Right ventricle myocardium superior (tissue), 1 donor: ENCODE data around the gene PLAC8. TPM values are rescaled to one million over a fixed set of nuclear protein-coding genes. Genes with fewer than 3 reads are reported as not detected.
"Not testable (repeated sequence)": the region's sequence is repeated elsewhere in the genome, so short reads cannot be mapped to it uniquely, and the experiment has no call there.

ENCODE experiments used
- ATAC-seq: fragments of 200-7000 bp; cut with Tn5 transposase; one replicate; pipeline ENCODE4 v1.9.1; 2020; ENCODE audit warnings: mild to moderate bottlenecking; ENCODE audit not compliant: poor library complexity
- DNase-seq: peaks from one replicate; pipeline ENCODE4 v3.0.0-alpha.2; 2020
- intact Hi-C: fragments of 100-400 bp; cut with DNase I; formaldehyde crosslinking; loops from one replicate; pipeline ENCODE4 v1.11.2; 2022
- long read RNA-seq: library from polyadenylated mRNA; unstranded; transcript quantifications from one replicate; pipeline ENCODE4 v2.0.0, GENCODE V29; 2021
- total RNA-seq: library from RNA; stranded (reverse); fragmentation: NEBNext Ultra II Directional; extraction: Animal tissue kit (Norgen Biotek cat#: 25700); gene quantifications from one replicate; pipeline ENCODE4 v1.2.1, GENCODE V29; 2021
- donor health status: DM: no; HTN: yes; CAD: no; lungs with severe emphysema.

Gene PLAC8, protein sequence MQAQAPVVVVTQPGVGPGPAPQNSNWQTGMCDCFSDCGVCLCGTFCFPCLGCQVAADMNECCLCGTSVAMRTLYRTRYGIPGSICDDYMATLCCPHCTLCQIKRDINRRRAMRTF
- total RNA-seq: 0.75 TPM
- long read RNA-seq: 0 reads

DNA sequence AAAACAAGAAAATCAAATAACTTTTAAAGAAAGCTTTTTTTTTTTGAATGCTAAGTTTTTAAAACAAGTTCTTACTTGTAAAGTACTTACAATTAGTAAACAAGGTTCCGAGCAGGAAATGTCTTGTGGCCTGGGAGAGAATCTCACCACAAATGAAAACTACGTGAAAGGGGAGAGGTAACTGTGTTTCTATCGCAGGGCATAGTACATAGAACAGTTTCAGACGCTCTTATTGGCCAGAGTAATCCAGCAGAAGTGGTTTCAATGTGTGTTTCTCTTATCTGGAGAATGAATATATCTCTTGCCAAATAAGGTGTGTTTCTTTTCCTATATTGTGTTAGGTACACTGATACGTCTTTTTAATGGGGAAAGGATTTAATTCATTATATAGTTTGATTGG is at the start of gene PLAC8:
TSS of gene PLAC8 (minus strand) at position 154 of the 400 bp plus-strand sequence. CDS start 6,808 bp downstream, outside the sequence.
- intact Hi-C loops: no loop called here
- ATAC-seq (no peak), DNase-seq (no peak)

DNA sequence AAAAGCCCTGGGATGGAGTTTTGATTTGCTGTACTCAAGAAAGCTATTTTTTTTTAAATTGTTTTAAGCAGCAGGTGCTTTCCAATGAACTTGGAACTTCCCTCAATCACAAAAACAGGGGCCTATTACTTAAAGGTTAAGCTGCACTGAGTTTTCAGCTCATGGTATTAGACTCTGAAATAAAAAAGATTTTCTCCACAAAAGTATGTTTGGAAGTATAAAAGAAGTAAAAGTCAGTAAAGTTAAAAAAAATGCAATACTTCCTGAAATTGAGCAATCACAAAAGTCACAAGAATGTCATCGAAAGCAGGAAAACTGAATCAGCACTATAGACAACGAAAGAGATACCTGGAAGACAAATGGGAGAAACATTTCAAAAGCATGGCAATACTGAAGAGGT is 38.9 kb upstream of the PLAC8 start:
- ATAC-seq (no peak), DNase-seq (no peak)
- intact Hi-C loops: no loop called here

DNA sequence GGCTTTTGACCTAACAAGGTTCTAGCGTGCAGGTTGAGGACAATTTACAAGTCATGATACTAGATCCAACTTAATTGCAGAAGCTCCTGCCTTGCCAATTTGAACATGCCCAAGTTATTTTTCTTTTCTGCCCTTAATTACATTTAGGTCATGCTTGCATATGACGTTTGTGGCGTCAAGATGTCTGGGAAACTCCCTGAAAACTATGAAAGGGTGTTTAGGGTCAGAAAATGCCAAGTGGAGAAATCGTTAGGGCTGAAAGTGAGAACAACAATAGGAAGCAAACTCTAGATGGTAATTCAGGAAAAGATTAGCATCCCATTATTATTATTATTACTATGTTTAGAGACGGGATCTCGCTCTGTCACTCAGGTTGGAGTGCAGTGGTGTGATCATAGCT is 38.2 kb upstream of the PLAC8 start:
- ATAC-seq (no peak), DNase-seq (no peak)
- intact Hi-C loops: no loop called here

DNA sequence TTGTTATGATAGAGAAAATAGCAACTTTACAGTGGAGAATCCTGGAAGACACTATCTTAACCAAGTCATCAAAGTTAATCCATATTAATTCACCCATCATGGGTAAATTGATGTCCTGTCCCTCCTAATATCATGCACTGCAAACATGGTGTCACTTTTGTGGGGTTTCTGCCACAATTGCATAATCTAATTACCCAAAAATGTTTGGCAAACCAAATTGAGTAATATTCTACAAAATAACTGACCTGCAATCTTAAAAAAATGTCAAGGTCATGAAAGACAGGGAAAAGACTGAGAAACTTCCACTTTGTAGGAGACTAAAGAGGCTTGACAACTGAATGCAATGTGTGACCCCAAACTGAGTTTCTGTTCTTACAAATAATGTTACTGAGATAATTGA is 37.1 kb upstream of the PLAC8 start:
- DNase-seq (no peak), ATAC-seq (no peak)
- intact Hi-C loops: no loop called here

DNA sequence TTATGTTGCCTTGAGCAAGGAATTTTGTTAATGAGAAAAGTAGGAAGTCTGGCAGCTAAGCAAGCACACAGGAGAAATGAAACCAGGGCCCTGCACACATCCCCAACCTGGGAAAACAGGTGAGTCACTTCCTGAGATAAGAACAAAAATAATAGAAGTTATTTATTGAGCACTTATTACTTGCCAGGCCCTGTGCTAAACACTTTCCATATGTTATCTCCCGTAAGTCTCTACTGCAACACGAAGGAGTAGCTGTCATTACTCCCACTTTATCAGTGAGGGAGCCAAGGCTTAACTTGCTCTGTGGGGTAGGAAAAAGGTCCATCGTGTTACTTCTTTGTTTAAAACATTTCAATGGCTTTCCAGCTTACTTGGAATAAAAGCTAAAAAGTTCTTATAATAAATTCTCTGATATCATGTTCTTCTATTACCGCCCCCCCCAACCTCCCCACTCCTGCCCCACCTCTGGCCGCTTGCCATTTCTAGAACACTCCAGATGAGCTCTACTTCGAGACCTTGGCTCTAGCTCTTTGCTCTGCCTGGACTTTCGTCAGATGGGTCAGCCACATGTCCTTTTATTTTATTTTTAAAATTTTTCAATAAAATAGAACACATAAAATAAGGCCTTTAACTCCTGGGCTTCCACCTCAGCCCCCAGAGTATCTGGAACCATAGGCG is 36.3 kb upstream of the PLAC8 start:
- no peak for ATAC-seq
- intact Hi-C loops: no loop called here
- no peak for DNase-seq

DNA sequence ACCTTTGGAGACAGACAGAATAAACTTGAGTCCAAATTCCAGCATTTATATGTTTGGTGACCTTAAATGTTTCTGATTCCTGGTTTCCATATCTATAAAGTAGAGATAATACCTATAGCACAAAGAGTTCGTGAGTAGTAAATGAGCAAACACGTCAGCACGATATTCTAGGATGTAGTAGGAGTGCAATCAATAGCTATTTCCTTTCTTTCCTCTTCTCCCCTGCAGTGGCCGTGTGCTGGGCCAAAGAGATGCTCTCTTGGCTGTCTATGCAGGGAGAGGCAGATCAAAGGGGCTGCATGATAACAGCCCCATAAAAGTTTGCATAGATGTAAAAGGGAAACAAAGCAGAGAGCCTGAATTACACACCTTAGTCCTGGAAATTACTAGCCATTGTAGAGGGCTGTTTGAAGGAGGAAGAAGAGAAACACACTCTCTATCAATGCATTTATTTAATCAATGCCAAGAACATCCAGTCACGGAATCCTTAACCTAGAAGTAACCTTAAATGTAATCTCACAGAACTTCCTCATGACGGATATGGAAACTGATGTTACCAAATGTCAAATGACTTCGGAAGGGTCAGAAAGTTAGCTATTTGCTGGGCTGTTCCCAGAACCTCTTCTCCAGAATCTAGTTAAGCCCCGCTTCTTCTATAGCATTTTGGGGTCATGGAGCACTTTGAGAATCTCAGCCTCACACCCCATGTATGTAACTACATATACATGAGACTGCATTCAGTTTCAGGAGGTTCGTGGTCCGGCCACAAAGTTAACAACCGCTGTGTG is 35.5 kb upstream of the PLAC8 start:
- ATAC-seq (no peak), DNase-seq (no peak)
- intact Hi-C loops: no loop called here

DNA sequence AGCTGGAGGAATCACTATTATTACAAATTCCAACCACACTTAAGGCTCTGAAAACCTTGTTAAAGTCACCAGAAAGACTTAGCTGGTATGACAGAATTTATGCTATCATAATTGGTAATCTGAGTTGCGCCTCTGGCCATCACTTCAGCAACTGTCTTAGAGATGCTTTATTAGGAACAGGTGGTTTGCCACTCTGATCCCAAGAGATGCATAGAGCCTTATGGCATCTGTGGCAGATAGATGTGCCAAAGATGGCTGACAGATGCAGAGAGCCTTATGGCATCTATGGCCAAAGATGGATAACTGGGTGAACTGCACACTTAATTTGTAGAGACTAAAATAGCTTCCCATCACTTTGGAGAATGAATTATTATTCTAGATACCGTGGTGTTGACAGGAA is 32.3 kb upstream of the PLAC8 start:
- DNase-seq: no peak
- intact Hi-C loops: no loop called here
- ATAC-seq: no peak

DNA sequence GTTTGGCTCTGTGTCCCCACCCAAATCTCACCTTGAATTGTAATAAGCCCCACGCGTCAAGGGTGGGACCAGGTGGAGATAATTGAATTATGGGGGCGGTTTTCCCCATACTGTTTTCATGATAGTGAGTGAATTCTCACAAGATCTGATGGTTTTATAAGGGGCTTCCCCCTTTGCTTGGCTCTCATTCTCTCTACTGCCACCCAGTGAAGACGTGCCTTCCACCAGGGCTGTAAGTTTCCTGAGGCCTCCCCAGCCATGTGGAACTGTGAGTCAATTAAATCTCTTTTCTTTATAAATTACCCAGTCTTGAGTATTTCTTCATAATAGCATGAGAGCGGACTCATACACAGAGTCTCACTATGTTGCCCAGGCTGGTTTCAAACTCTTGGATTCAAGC is 31.2 kb upstream of the PLAC8 start:
- DNase-seq, intact Hi-C loops, ATAC-seq: not testable (repeated sequence)

DNA sequence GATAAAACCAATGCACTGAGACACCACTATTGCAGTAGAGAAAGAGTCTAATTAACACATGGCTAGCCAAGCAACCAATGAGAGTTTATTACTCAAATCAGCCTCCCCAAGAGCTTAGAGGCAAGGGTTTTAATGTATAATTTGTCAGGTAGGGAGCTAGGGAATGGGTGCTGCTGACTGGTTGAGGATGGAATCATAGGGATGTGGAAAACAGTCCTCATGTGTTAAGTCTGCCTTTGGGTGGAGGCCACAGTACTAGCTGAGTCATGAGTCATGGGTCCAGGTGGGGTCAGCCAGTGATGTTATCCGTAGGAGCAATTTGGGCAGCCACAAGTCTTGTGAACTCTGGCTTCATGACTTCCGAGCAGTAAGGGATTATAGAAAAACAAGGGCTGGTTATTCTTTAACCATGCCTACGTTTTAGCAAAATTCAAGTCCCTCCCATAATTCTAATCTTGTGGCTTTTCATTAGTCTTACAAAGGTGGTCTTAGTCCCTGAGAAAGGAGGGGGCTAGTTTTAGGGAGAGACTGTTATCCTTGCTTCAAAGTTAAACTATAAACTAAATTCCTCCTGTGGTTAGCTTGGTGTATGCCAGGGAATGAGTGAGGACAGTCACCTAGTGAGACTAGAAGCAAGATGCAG is 25.1 kb upstream of the PLAC8 start:
- intact Hi-C loops: no loop called here
- no peak for DNase-seq
- ATAC-seq: no peak

DNA sequence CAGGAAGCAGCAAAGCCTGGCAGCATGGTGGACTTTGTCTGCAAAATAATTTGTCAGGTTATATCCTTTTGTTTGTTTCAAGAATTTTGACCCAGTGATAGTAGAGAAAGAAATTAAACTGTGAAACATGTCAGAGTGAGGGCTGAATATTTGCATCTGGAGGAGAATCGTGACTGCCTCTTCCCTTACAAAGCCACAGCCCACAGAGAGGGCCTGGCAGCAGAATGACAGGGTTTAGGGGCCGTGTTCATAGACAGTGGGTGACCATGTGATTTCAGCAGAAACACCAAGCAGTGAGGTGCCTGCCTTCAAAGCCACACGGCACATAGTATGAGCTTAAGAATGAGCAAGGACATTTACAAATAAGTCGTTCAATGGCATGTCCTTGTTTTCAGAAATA is 24.4 kb upstream of the PLAC8 start:
- intact Hi-C loops: no loop called here
- ATAC-seq (no peak), DNase-seq (no peak)

DNA sequence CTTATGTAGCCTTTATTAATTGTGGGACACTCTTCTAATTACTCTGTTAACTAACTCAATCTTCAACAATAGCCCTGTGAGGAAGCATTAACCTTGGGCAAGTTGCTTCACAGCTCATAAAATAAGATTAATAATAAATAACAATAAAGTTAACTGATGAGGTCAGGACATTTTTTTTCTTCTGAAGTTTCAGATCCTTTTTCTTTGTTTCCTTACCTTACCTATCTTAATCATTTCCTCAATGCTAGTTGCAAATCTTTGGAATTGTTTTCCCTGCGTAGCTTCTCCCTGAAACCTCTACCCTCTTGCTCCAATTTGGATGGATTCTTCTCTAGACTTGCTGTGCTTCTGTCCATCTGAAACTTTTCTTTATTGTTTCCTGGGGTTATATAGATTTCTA is 17.5 kb upstream of the PLAC8 start:
- ATAC-seq: no peak
- no peak for DNase-seq
- intact Hi-C loops: no loop called here

DNA sequence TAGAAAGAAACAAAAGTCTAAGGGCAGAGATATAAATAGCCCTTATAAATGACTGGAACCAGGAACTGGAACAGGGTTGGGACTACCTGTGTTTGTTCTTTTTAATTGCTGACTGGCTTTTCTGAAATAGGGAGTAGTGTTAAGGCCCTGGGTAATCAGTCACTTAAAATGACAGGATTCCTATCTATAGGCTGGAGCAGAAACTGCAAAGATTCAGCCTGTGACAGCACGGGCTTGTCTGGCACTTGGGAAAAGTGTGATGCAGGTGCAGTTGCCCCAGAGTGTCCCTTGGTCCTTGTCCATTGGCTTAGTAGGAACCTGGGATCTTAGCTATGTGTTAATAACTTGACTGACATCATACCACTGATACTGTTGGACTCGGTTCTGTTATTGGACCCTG is 14.7 kb upstream of the PLAC8 start:
- DNase-seq: no peak
- ATAC-seq: no peak
- intact Hi-C loops: no loop called here

DNA sequence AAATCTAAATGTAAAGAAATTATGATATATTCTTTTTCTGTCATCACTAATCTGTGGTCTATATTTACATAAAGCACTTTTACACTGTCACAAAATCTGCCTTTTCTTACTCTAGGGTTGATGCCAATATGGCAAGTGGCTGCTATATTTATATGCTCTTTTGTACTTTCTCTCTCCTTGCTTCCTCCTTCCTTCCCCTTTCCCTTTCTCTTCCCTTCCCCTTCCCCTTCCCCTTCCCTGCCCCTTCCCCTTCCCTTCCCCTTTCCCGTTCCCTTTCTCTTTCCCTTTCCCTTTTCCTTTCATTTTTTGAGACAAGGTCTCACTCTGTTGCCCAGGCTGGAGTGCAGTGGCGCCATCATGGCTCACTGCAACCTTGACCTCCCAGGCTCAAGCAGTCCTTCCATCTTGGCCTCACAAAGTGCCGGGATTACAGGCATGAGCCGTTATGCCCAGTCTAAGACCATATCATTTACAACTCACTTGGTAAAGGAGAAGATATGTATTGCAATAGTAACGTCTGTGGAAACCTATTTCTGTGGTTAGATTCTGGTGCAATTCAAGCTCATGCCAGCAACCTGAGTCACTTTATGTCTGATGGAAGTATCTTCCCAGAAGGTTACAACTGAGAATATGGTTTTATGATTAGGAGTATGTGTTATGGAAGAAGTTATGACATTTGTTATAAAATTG is 13.9 kb upstream of the PLAC8 start:
- DNase-seq (no peak), ATAC-seq (no peak)
- intact Hi-C loops: no loop called here

DNA sequence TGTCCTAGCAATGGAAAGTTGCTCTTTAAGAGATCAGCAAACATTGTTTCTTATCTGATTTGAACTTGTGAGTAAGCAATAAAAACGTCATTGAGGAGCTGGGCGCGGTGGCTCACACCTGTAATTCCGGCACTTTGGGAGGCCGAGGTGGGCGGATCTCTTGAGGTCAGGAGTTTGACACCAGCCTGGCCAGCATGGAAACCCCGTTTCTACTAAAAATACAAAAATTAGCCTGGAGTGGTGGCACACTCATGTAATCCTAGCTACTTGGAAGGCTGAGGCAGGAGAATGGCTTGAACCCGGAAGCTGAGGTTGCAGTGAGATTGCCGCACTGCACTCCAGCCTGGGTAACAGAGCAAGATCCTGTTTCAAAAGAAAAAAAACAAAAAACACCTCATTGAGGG is 11.2 kb upstream of the PLAC8 start:
- ATAC-seq: peak; percentile 43
- no peak for DNase-seq
- intact Hi-C loops: no loop called here

DNA sequence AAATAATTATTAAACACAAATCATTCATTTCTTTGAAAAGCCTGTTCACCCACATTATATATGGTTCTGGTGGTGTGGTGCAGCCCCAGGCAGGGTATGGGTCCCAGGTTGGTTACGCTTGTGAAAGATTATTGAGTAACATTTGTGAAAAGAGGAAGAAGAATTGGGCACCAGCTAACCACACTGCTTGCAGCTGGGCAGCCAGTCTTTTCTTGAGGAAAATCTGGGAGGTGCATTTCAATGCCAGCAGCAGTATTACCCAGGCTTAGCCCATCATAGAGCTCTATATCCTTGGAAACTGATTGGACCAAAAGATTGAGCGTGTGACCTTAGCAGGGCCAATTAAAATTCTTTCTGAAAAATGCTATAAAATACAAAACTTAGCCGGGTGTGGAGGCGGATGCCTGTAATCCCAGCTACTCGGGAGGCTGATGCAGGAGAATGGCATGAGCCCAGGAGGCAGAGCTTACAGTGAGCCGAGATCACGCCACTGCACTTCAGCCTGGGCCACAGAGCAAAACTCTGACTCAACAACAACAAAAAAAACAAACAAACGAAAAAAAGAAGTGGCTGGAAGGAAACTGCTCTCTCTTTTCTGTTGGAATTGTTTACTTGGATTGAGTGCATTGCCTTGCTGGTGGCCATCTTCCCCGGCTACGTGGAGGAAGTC is 9.7 kb upstream of the PLAC8 start:
- DNase-seq (no peak), ATAC-seq (peak; percentile 63)
- intact Hi-C loops: no loop called here

DNA sequence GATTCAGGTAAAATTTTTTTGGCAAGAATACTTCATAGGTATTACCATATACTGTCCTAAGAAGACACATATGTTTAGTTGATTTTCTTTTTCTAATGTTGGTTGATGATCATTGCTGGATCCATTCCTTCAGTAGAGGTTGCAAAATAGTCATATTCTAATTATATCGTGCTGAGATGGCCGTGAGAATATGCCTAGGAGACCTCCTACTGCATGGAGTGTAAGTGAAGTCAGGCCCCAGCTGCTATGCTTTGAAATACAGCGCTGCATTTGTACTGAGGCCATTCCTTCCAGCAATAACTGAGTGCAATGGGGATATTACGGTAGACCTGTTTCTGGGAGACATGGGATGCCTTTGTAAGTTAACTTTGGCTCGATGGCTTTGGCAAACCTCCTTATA is 6.7 kb upstream of the PLAC8 start:
- intact Hi-C loops: no loop called here
- no peak for DNase-seq
- ATAC-seq: no peak

DNA sequence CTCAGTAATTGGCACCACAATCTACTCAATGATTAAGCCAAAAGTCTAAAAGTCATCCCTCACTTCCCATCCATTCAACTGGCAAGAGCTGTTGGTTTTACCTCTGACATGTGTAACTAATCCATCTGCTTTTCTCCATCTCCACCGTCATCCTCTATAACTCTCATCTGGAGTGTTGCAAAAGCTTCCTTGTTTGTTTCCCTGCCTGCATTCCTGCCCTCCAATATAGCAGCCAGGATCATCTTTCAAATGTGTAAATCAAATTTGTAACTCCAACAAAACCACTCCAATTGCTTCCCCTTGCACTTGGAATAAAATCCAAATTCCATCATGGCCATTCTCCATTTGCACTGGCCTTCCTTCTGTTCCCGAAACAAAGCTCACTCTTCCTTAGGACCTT is 4.3 kb upstream of the PLAC8 start:
- ATAC-seq (no peak), DNase-seq (no peak)
- intact Hi-C loops: no loop called here

DNA sequence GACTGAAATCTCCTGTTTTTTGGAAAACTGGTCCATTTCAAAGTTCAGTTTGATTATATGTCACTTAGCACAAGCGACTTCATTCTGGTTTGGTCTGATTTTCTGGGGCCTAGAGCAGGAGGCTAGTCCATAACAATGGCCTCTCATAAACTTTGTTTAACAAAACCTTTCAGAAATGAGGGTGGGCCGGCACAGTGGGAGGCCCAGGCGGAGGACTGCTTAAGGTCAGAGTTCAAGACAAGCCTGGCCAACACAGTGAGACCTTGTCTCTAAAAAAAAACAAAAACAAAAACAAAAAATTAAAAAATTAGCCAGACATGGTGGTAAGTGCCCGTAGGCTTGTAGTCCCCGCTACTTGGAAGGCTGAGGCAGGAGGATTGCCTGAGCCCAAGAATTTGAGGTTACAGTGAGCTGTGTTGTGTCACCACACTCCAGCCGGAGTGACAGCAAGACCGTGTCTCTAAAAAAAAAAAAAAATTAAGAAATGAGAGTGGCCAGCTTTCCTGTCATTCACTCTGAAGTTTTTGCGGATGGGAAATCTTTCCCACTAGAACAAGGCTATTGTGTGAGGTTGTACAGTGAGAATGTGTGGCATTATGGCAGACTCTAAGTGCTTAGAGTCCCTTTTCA is 1.2 kb upstream of the PLAC8 start:
- DNase-seq (no peak), ATAC-seq (no peak)
- intact Hi-C loops: no loop called here
